GM15510 (cell line): ENCODE data around the gene MAPK14.

Experiments used
- POLR2A ChIP-seq: IDR thresholded peaks from 3 replicates; pipeline ENCODE4 v1.6.1; 2011; ENCODE audit warnings: borderline replicate concordance; ENCODE audit not compliant: insufficient read length; ENCODE audit errors: extremely low read depth

Gene MAPK14

DNA sequence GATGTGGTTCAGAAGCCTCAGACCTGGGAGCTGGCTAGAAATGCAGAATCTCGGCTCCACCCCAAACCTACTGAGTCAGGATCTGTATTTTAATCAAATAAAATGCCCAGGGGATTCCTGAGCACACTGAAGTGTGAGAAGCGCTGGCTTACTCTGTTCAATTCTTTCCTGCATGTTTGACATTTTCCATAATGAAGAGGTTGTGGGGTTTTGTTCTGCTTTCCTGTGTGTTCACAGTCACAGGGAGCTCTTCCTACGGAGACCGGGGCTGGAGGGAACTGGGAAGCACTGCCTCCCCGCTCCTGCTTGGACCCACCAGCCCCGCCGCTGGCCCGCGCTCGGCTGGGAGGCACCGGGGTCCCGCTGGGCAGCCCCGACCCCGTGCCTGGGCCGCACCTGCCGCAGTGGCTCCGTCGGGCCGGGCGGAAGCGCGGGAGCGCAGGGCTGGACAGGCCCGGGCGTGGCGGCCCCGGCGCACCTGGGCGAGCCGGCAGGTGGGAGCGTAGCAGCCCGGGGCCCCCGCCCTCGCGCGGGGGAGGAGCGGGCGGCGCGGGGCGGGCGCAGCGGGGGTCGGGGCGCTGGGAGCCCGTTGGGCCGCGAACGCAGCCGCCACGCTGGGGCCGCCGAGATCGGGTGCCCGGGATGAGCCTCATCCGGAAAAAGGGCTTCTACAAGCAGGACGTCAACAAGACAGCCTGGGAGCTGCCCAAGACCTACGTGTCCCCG is 102.5 kb downstream of the MAPK14 start, which contains the start of gene MAPK13:
TSS of gene MAPK13 (plus strand) at position 573 of the 726 bp plus-strand sequence. CDS start at position 643, 70 bp downstream.
- no peak for TF ChIP-seq POLR2A

DNA sequence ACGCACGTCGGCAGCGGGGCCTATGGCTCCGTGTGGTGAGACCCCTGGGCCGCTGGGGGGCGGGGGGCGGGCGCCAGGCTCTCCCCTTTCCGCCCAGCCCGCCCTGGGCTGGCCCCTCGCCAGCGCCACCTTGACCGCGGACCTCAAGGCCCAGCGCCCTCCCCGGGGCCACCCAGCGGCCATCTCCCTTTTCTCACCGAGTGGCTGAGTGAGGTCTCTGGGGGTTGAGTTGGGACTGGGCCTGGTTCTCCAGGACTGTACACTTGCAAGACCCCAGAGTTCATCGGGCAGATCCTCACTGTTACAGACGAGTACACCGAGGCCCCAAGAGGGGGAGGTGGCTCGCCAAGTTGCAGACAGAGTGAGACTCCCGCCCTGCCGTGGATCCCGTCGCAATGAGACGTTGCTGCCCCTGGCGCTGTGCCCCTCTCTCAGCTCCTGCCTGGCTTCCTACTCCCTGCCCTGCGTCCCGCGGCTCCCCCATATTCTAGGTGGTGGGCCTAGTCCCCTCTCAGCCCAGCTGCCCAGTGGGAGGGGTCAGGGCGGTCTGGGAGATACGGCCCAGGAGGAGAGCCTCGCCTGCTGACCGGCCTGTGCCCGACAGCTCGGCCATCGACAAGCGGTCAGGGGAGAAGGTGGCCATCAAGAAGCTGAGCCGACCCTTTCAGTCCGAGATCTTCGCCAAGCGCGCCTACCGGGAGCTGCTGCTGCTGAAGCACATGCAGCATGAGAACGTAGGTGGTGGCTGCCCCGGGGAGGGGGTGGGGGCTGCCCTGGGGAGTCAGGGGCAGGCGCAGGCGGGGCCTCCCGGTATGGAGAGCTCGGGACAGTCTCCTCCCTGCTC is 103.3 kb downstream of the MAPK14 start:
- TF ChIP-seq POLR2A: no peak

DNA sequence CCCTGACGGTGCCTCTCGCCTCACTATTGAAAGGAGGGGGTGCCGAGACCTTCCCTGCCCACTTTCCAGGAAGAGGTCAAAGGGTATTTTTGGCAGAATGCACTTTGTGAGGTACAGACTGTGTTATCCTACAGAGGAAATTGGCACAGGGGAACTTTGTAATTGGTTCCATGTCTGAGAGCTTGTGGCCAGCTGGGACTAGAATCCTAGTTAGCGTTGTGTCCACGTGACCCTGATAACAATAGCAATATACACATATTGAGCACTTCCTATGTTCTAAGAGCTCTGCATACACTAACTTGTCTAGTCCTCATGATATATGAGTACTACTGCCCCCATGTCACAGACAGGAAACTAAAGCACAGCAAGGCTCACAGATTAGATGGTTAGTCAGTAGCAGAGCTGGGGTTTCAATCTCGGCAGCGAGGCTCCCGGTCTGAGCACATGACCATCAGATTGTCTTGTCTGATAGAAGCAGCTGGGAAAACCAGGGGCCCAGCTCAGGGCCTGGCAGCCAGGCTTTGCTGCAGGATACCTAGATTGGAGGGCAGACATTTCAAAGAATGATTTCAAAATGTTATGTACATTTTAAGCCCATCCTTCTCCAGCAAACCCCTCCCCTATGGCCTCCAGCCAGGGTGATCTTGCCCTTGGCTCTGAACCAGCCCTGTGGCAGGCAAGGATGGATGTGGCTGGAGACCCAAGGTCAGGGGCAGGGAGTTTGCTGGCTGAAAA is 104.1 kb downstream of the MAPK14 start:
- TF ChIP-seq POLR2A: no peak

DNA sequence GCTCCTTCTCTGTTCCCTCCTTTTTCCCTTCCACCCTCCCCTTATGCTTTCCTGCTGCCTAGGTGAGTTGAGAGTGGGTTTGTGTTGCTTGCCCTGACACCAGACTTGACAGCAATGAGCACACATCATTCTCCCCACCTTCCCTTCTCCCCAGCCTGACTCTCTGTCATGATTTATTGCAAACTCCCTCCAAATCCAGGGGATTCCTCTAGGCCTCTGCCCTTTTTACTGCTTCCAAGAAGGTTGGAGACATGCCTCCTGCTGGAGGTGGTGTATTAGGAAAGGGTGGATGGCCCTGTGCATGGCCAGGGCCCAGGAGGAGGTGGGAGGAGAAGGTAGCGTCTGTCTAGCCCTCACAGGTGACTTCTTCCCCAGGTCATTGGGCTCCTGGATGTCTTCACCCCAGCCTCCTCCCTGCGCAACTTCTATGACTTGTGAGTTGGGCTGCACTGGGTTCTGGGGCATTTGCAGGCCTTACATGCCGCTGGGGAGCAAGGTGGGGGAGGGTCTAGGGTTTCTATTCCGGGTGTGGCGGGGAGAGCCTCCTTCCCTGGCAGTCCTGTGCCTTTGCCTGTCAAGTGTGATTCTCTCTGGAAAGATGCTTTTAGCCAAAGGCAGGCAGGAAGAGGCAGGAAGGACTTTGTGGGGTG is 104.8 kb downstream of the MAPK14 start:
- TF ChIP-seq POLR2A: no peak

DNA sequence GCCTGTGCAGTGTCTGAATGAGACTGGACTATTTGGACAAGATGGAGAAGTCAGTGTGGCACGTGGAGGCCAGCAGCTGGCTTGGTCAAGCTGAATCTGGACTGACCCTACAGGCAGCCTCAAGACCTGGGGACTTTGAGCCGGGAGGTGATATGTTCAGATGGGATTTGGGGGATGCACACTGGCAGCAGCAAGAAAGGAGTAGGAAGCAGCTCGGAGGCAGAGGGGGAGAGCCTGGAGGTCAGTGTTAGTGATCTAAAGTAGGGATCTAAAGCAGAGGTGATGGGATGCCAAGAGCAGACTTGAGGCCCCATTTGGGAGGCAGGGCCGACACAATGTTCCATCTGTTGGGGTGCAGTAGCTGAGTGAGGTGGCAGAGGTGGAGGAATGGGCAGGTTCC is 105.5 kb downstream of the MAPK14 start:
- TF ChIP-seq POLR2A: no peak

DNA sequence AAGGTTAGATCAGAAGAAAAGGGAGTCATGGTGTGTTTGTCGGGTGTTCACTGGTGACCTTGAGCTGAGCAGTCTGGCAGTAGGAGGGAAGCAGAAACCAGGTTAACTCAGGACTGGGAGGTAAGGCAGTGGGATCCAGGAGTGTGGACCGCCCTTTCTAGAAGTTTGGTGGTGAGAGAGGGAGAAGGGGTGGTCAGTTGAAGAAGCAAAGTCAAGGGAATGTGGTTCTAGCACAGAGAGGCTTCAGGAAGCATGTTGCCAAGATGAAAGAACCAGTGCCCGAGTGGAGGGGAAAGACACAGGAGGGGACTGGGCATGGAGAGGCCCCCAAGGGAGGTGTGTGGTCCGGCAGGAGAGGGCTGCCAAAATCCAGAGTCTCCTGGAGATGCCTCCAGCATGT is 106.3 kb downstream of the MAPK14 start:
- no peak for TF ChIP-seq POLR2A

DNA sequence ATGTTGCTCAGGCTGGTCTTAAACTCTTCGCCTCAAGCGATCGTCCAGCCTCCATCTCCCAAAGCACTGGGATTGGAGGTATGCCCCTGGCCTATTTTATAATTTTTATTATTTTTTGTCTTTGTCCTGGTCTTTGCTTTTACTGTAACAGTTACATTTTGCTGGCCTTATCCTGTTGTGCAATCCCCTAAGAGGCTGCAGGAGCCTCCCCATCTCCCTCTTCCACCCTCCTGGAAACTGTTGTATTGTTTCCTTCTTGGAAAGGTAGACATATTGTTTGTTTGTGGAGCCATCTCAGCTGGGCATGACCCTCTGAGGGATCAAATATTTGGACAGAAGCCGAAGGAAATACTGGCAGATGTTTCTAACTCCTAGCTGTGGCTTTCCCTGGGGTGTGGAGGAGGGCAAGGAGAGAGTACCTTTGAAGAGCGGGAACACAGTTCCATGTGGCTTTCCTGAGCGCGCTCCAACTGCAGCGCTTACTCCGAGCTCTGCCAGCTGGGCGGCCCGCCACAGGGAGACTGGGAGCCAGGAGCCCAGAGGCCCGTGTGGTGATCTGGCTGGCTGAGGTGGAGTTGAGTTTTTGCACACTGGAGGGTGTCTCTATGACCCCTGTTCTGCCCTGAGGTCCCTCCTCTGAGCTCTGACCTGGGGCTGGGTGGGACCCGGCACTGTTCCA is 107.6 kb downstream of the MAPK14 start:
- no peak for TF ChIP-seq POLR2A

DNA sequence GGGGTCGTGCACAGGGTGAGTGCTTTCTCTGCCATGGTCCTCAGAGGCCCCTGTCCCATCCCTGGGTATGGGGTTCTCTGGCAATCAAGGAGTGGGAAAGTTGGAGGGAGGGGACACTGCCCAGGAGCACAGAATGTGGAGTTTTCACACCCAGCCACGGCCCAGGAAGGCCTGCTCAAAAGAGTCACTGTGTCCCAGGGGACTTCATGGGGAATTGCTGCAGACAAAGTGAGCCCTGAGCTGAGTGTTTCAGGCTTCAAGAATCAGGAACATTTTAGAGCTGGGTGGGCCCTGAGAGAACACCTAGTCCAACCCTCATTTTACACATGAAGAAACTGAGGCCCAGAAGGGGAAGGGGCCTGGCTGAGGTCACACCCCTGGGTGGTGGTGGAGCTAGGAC is 108.4 kb downstream of the MAPK14 start:
- TF ChIP-seq POLR2A: no peak

DNA sequence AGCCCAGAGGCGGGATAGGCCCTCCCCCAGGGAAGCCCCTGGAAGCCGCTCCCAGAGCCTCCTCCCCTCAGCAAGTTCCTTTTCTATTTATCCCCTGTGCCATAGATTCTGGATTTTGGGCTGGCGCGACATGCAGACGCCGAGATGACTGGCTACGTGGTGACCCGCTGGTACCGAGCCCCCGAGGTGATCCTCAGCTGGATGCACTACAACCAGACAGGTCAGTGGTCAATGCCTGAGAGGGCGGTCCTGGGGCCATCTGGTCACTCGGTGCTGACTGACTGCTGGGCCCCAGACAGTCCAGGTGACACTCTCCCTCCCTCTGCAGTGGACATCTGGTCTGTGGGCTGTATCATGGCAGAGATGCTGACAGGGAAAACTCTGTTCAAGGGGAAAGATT is 108.9 kb downstream of the MAPK14 start:
- no peak for TF ChIP-seq POLR2A

DNA sequence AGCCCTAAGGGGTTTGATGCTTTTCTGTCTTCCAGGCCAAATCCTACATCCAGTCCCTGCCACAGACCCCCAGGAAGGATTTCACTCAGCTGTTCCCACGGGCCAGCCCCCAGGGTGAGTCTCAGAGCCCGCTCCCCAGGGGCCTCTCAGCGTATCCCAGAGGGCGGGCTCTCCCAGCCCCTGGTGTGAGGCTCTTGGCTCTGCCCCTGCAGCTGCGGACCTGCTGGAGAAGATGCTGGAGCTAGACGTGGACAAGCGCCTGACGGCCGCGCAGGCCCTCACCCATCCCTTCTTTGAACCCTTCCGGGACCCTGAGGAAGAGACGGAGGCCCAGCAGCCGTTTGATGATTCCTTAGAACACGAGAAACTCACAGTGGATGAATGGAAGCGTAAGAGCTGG is 111.1 kb downstream of the MAPK14 start:
- TF ChIP-seq POLR2A: no peak

DNA sequence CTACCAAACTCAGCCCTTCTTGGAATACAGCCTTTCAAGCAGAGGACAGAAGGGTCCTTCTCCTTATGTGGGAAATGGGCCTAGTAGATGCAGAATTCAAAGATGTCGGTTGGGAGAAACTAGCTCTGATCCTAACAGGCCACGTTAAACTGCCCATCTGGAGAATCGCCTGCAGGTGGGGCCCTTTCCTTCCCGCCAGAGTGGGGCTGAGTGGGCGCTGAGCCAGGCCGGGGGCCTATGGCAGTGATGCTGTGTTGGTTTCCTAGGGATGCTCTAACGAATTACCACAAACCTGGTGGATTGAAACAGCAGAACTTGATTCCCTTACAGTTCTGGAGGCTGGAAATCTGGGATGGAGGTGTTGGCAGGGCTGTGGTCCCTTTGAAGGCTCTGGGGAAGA is 111.8 kb downstream of the MAPK14 start:
- TF ChIP-seq POLR2A: no peak

DNA sequence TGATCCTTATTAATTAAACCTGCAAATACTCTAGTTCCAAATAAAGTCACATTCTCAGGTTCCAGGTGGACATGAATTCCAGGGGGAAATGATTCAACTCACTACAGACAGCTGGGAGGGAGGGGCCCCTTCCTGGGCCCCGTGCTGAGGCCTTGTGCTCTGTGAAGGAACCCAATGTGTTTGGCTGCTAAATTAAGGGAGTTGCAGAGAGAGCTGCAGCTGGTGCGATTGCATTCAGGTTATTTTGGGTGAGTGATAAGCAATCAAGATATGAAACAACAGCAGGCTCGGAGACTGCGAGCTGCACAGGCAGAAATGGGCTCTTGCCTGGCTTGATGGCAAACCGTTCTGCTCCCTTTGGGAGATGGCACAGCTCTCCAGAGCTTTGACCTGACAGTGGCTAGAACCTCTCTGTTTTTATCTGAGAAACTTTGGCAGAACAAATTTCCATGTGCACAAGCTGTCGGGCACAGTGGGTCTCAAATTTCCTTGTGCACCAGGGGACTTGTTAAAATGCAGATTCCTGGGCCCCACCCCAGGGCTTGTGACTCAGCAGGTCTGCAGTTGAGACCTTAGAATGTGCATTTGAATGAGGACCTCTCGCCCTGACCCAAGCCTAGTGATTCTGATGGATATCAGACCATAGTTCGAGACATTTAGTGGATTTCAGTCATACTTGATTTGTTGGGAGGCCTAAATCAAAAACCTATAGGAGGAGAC is 112.5 kb downstream of the MAPK14 start:
- no peak for TF ChIP-seq POLR2A

DNA sequence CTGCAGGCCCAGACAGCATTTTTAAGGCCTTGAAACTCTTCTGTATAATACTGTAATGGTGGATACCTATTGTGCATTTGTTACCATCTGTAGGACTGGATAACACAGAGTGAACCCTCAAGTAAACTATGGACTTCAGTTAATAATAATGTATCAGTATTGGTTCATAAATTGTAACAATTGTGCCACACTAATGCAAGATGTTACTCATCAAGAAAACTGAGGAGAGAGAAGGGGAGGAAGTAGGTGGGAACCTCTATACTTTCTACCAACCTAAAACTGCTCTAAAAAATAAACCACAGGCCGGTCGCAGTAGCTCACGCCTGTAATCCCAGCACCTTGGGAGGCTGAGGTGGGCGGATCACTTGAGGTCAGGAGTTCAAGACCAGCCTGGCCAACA is 113.5 kb downstream of the MAPK14 start:
- no peak for TF ChIP-seq POLR2A
